Activated CD4-positive, alpha-beta T cell treated with anti-CD3 and anti-CD28 coated beads, Interleukin-2, Interleukin-6, amounts not matched to agents 100 ng/mL and 50 ng/mL, durations not matched to agents 16 hours and 8 hours (primary cell): ENCODE data around the gene PLIN1.

Source experiments
- DNase-seq: peaks from one replicate; pipeline ENCODE4 v3.0.0-alpha.2; 2020

PLIN1 gene

GRCh38 chr15:89623165-89623564 is 56.0 kb downstream of the PLIN1 start:
- DNase-seq: no peak

GRCh38 chr15:89621547-89621946 is 57.6 kb downstream of the PLIN1 start:
- no peak for DNase-seq

- DNase-seq: no peak
Observed at GRCh38 chr15:89616228-89616627, 62.9 kb downstream of the PLIN1 start.

- no peak for DNase-seq
Observed at GRCh38 chr15:89615135-89615534, 64.0 kb downstream of the PLIN1 start.
